ENCODE data around the gene DHRS12. TPM values are rescaled to one million over a fixed set of nuclear protein-coding genes. Genes with fewer than 3 reads are reported as not detected.
A peak's percentile ranks its signal among the peaks of the same experiment; 100 is the strongest.

Gene DHRS12
- total RNA-seq, 2 donors from 2014 or later = 2.2 to 3.5 TPM

DNA sequence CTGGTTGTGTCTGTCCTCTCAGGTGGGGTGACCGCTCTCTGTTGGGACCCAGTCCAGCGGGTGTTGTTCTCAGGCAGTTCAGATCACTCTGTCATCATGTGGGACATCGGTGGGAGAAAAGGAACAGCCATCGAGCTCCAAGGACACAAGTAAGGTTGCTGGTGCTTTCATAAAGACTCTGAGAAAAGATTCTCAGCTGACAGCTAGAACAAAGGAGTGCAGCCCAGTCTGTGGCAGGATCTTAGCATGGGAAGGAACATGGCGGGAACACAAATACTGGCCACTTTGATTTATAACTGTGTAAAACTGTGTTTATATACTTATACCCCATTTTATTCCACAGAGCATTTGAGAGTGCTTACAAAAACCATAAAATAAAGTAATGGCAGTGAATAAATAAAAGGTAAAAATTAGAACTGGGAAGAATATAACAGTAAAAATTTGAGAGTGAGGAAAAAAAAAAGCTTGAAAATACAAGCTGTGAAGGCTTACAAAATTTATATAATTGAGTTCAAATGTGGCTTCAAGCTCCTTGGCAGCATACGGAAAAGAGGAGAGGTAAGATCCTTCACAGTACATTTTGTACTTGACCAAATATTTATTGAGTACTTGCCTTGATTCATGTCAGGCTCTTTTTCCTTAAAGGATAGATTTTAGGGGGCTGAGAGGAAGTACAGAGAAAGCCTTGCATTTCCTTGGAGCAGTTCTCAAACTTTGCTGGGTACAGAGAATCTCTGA is 64.8 kb downstream of the DHRS12 start:
- Mint-ChIP-seq H3K27ac (peak overlapping the region; percentile 9 to 31), H3K36me3 (no peaks in the 10 kb centered on the region), H3K4me3 (peak overlapping the region; percentile 6), H3K4me1 (ENCODE audit: low read depth in 2 of 2) (peaks cover 10 to 14% of the 10 kb centered on the region in 2 donors), H3K27me3 (no peaks in the 10 kb centered on the region), H3K9me3 (no peaks in the 10 kb centered on the region)
- ATAC-seq (no peak), DNase-seq (ENCODE audit: low spot score) (no peak)

- DNase-seq (ENCODE audit: low spot score) = no peak
- no peaks in the 10 kb centered on the region for H3K27me3 Mint-ChIP-seq
- peak overlapping the region; percentile 9 to 31 for H3K27ac Mint-ChIP-seq
- ATAC-seq = peak in 1 of 2 donors; percentile 83
- H3K36me3 Mint-ChIP-seq = no peaks in the 10 kb centered on the region
- peaks cover 14 to 20% of the 10 kb centered on the region in 2 donors for H3K4me1 Mint-ChIP-seq (ENCODE audit: low read depth in 2 of 2)
- H3K4me3 Mint-ChIP-seq = peak overlapping the region; percentile 6
- no peaks in the 10 kb centered on the region for H3K9me3 Mint-ChIP-seq
Measured at GRCh38 chr13:51738226-51738905, 65.6 kb downstream of the DHRS12 start.

DNA sequence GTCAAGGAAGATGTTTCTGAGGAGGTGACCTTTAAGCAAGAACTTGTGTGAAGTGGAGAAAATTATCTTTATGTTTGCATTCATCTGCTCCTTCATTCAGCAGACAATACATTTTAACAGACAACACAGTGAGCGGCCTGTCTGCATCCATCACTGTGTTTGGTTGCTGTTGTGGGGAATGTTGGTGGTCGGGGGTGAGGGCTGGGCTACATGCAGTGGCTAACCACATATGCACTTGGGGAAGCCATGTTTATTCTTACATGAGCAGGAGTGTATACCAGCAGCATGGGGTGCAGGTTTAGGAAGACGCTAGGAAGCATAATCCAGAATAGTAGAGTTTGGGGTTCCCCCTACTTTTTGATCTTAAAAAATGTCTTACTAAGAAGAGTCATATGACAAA is 66.4 kb downstream of the DHRS12 start:
- no peak for ATAC-seq
- H3K4me1 Mint-ChIP-seq (ENCODE audit: low read depth in 2 of 2) = peaks cover 17 to 22% of the 10 kb centered on the region in 2 donors
- peak overlapping the region in 1 of 2 donors; percentile 49 for H3K27ac Mint-ChIP-seq
- no peak for DNase-seq (ENCODE audit: low spot score)
- H3K36me3 Mint-ChIP-seq = no peaks in the 10 kb centered on the region
- no peaks in the 10 kb centered on the region for H3K9me3 Mint-ChIP-seq
- H3K27me3 Mint-ChIP-seq = no peaks in the 10 kb centered on the region
- peak overlapping the region; percentile 58 for H3K4me3 Mint-ChIP-seq

DNA sequence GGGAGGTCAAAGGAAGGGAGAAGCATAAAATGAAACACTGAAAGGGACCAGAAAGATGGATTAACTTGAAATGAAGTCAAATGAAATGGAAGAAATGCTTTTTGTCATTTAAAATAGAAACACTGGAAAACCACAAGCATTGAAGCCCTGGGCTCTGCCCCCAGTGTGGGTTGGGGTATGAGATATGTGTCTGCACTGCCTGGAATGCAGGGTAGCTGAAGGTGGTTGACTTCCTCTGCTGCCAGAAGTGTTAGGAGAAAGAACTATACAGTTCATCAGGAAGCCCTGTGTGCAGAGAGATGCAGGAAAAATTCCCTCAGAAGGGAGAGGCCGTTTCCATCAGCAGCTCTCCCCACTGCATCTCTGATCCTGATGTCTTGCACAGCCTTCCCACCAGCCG is 69.2 kb downstream of the DHRS12 start:
- DNase-seq (ENCODE audit: low spot score) = no peak
- no peaks in the 10 kb centered on the region for H3K9me3 Mint-ChIP-seq
- H3K4me1 Mint-ChIP-seq (ENCODE audit: low read depth in 2 of 2) = peaks cover 17 to 24% of the 10 kb centered on the region in 2 donors
- H3K27ac Mint-ChIP-seq = no peak overlapping the region
- H3K36me3 Mint-ChIP-seq = no peaks in the 10 kb centered on the region
- H3K4me3 Mint-ChIP-seq = no peak overlapping the region
- H3K27me3 Mint-ChIP-seq = no peaks in the 10 kb centered on the region
- ATAC-seq = no peak

GRCh38 chr13:51733374-51734298 is 70.3 kb downstream of the DHRS12 start:
- Mint-ChIP-seq H3K4me3 (no peak overlapping the region), H3K27ac (no peak overlapping the region), H3K4me1 (ENCODE audit: low read depth in 2 of 2) (peaks cover 14 to 19% of the 10 kb centered on the region in 2 donors), H3K27me3 (no peaks in the 10 kb centered on the region), H3K9me3 (no peaks in the 10 kb centered on the region), H3K36me3 (no peaks in the 10 kb centered on the region)
- DNase-seq (ENCODE audit: low spot score) (no peak), ATAC-seq (no peak)

DNA sequence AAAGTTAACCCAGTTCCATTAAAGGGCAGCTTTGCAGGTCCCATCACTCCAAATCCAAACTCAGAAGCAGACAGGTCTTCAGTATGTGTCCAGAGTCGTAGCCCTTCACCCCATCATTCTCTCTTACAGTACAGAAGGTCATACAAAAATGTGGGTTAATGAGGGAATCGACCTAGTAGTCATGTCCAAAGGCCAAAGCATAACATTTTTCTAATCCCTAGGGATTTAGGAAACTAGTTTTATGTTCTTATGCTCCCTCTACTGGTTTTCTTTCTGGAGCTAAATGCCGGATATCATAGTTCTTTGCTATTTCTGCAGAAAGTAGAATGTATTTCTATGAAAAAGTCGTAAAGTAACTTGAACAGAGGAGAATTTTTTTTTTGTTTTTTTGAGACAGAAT is 72.2 kb downstream of the DHRS12 start:
- no peak overlapping the region for H3K27ac Mint-ChIP-seq
- DNase-seq (ENCODE audit: low spot score) (no peak), ATAC-seq (no peak)
- peaks cover 7 to 13% of the 10 kb centered on the region in 2 donors for H3K4me1 Mint-ChIP-seq (ENCODE audit: low read depth in 2 of 2)
- H3K9me3 Mint-ChIP-seq = no peaks in the 10 kb centered on the region
- H3K27me3 Mint-ChIP-seq = no peaks in the 10 kb centered on the region
- H3K4me3 Mint-ChIP-seq = no peak overlapping the region
- no peaks in the 10 kb centered on the region for H3K36me3 Mint-ChIP-seq

- Mint-ChIP-seq H3K27me3 (no peaks in the 10 kb centered on the region), H3K36me3 (no peaks in the 10 kb centered on the region), H3K4me3 (no peak overlapping the region), H3K4me1 (ENCODE audit: low read depth in 2 of 2) (peaks cover 7 to 14% of the 10 kb centered on the region in 2 donors), H3K27ac (no peak overlapping the region), H3K9me3 (no peaks in the 10 kb centered on the region)
- DNase-seq (ENCODE audit: low spot score) (no peak), ATAC-seq (no peak)
Measured at GRCh38 chr13:51730927-51731326, 73.0 kb downstream of the DHRS12 start.

GRCh38 chr13:51729866-51730553 is 74.0 kb downstream of the DHRS12 start:
- H3K4me1 Mint-ChIP-seq (ENCODE audit: low read depth in 2 of 2) = peaks cover 7 to 13% of the 10 kb centered on the region in 2 donors
- no peak for DNase-seq (ENCODE audit: low spot score)
- H3K4me3 Mint-ChIP-seq = no peak overlapping the region
- H3K27ac Mint-ChIP-seq = no peak overlapping the region
- H3K9me3 Mint-ChIP-seq = no peaks in the 10 kb centered on the region
- no peaks in the 10 kb centered on the region for H3K27me3 Mint-ChIP-seq
- H3K36me3 Mint-ChIP-seq = no peaks in the 10 kb centered on the region
- peak in 1 of 2 donors; percentile 71 for ATAC-seq

DNA sequence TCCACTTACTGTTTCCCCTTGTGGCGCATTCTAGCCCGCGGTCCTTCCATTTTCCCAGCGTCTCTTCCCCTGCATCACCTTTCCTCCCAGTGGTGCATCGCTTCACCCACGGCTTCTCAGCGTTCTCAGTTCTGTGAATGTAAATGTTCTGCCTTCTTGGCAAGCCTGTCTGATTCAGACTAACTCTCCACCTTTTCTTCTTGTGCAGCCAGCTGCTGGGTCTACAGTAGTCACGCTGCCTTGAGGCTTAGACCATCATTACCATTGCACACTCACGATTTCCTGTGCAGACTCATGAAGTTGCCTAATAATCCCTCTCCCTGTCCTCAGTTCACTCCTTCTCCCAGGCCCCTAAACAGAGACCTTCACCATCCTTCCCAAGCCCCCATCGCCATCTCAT is 75.0 kb downstream of the DHRS12 start:
- Mint-ChIP-seq H3K9me3 (no peaks in the 10 kb centered on the region), H3K27me3 (no peaks in the 10 kb centered on the region), H3K4me1 (ENCODE audit: low read depth in 2 of 2) (peaks cover 7 to 13% of the 10 kb centered on the region in 2 donors), H3K27ac (no peak overlapping the region), H3K36me3 (no peaks in the 10 kb centered on the region), H3K4me3 (no peak overlapping the region)
- DNase-seq (ENCODE audit: low spot score) = no peak
- no peak for ATAC-seq

DNA sequence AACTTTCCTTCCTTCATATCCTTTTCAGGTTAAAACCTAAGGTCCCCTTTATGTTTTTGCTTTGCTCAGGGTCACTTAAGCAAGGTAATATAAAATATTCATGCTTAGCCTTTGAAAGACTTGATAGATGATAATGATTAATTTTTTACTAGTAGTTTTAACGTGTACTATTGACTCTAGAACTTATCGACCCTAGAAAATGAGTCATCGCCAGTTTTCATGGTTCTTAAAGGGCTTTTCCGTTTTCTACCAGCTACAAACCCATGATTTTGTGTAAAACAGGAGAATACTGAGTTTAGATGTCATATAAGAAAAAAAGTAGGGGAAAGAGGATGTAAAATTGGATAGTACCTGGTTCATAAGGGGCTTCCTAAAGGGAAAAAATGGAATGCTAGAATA is 75.7 kb downstream of the DHRS12 start:
- Mint-ChIP-seq H3K4me1 (ENCODE audit: low read depth in 2 of 2) (peaks cover 2 to 6% of the 10 kb centered on the region in 2 donors), H3K27ac (no peak overlapping the region), H3K9me3 (no peaks in the 10 kb centered on the region), H3K4me3 (no peak overlapping the region), H3K27me3 (no peaks in the 10 kb centered on the region), H3K36me3 (no peaks in the 10 kb centered on the region)
- DNase-seq (ENCODE audit: low spot score) = no peak
- ATAC-seq = no peak

DNA sequence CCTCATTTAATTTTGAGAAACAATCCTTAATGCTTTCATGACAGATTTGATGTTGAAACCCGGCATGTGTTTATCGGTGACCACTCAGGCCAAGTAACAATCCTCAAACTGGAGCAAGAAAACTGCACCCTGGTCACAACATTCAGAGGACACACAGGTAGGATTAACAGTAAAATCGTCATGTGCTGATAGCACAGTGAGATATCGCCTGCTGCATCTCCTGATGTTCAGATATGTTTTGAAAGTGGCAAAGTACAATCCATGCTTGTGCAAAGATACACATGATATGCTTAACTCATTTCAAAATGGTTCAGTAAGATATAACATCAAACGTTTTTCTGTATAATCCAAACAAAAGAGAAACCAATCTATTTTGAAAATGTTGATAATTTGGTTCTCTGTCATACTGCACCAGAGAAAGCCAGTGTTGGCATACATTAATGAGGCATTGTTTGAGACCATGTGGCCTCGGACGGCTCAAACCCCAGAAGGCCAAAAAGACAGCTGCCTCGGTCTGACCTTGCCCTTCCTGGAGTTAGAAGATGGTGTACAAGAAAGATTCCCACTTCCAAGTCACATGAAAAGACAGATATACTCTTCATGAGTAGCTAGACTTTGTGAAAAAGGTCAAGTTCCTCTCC is 76.2 kb downstream of the DHRS12 start:
- DNase-seq (ENCODE audit: low spot score) (no peak), ATAC-seq (no peak)
- H3K27me3 Mint-ChIP-seq = no peaks in the 10 kb centered on the region
- H3K9me3 Mint-ChIP-seq = no peaks in the 10 kb centered on the region
- H3K36me3 Mint-ChIP-seq = no peaks in the 10 kb centered on the region
- H3K27ac Mint-ChIP-seq = no peak overlapping the region
- H3K4me3 Mint-ChIP-seq = no peak overlapping the region
- H3K4me1 Mint-ChIP-seq (ENCODE audit: low read depth in 2 of 2) = peaks cover 0 to 5% of the 10 kb centered on the region in 2 donors

- no peaks in the 10 kb centered on the region for H3K9me3 Mint-ChIP-seq
- H3K4me1 Mint-ChIP-seq (ENCODE audit: low read depth in 2 of 2) = peaks cover 0 to 5% of the 10 kb centered on the region in 2 donors
- no peak overlapping the region for H3K4me3 Mint-ChIP-seq
- ATAC-seq (no peak), DNase-seq (ENCODE audit: low spot score) (no peak)
- H3K36me3 Mint-ChIP-seq = no peaks in the 10 kb centered on the region
- H3K27ac Mint-ChIP-seq = no peak overlapping the region
- H3K27me3 Mint-ChIP-seq = no peaks in the 10 kb centered on the region
Measured at GRCh38 chr13:51726446-51727193, 77.3 kb downstream of the DHRS12 start.
